ENCODE data around the gene SPTLC2.
A peak's percentile ranks its signal among the peaks of the same experiment; 100 is the strongest.
"Not testable (repeated sequence)": the region's sequence is repeated elsewhere in the genome, so short reads cannot be mapped to it uniquely, and the experiment has no call there.

SPTLC2 gene

DNA sequence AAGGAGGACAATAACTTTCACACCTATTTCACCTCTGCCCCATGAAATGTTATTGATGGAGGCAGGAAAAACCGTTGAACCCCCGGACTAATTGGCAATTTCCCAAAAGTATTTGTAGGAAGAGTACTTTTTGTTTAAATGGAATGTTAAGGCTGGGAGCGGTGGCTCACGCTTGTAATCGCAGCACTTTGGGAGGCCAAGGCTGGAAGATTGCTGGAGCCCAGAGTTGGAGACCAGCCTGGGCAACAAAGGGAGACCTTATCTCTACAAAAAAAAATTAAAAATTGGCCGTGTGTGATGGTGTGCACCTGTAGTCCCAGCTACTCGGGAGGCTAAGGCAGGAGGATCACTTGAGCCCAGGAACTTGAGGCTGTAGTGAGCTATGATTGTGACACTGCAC is 26.0 kb upstream of the SPTLC2 start:
- TF ChIP-seq, protein P1, sequence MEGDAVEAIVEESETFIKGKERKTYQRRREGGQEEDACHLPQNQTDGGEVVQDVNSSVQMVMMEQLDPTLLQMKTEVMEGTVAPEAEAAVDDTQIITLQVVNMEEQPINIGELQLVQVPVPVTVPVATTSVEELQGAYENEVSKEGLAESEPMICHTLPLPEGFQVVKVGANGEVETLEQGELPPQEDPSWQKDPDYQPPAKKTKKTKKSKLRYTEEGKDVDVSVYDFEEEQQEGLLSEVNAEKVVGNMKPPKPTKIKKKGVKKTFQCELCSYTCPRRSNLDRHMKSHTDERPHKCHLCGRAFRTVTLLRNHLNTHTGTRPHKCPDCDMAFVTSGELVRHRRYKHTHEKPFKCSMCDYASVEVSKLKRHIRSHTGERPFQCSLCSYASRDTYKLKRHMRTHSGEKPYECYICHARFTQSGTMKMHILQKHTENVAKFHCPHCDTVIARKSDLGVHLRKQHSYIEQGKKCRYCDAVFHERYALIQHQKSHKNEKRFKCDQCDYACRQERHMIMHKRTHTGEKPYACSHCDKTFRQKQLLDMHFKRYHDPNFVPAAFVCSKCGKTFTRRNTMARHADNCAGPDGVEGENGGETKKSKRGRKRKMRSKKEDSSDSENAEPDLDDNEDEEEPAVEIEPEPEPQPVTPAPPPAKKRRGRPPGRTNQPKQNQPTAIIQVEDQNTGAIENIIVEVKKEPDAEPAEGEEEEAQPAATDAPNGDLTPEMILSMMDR (IDR thresholded peaks at IDR 0.05; ENCODE audit: insufficient read depth, low read length, missing control alignments): no peak
- ChIA-PET POLR2A (no interaction called here), CTCF (no interaction called here)
- H3K4me3 ChIP-seq (ENCODE audit: low read depth, low read length): no peak overlapping the region
- no peak for DNase-seq (ENCODE audit: low read depth, low spot score)

DNA sequence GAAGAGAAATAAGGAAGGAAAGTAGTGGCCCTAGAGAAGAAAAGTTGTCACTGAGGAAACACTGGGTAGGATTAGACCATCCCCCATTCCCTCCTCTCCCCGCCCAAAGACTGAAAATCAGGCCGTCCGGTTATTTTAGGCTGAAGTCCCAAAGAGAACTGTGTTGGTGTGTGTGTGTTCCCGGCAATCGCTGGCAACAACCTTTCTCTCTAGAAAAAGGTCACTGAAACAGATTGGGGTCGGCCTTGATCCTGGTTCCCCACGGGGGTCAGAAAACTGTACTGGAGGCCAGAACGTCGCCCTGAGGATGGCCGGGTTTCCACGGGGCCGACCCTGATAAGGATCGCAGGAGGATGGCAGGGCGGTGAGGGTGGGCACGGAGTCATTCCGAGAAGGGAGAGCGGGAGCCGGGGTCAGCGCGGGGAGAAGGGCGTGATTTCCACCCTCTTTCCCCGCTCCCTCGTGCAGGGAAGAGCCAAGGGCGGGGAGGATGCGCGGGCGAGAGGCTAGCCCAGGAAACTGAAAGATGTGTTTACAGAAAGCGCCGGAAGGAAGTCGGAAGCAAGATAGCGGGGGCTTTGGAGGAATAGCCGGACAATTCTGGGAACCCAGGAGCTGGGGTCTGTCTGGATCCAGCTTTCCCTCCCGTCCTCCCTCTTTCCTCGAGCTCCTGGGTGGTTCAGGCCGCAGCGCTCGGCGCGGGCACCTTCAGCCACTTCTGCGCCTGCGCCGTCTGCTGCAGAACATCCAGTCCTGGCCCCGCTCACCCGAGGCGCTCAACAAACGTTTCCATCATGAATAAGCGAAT is 25.3 kb upstream of the SPTLC2 start:
- TF ChIP-seq, protein P1 (IDR thresholded peaks at IDR 0.05; ENCODE audit: insufficient read depth, low read length, missing control alignments): no peak
- CTCF ChIA-PET: no interaction called here
- POLR2A ChIA-PET: no interaction called here
- DNase-seq (ENCODE audit: low read depth, low spot score): no peak
- H3K4me3 ChIP-seq (ENCODE audit: low read depth, low read length): peak overlapping the region; percentile 46

DNA sequence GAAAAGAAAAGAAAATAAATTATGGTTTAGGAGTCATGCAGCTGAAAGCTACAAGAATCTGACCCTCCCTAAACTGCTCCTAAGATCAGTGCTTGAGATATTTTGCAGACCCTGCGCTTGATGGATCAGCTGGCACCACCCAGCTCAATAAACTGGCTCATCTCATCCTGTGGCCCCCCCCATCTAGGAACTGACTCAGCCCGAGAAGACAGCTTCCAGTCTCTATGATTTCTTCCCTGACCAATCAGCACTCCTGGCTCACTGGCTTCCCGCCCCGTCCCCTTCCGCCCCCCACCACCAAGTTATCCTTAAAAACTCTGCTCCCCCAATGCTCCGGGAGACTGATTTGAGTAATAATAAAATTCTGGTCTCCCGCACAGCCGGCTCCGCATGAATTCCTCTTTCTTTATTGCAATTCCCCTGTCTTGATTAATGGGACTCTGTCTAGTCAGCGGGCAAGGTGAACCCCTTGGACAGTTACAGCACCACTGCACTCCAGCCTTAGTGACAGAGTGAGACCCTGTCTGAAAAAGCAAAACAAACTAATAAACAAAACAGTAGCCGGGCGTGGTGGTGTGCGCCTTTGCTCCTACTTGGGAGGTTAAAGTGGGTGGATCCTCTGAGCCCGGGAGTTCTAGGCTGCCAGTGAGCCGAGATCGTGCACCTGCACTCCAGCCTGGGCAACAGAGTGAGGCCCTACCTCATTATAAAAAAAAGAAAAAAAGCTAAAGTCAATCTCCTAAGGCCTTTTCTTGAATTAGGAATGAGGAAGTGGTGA is 24.5 kb upstream of the SPTLC2 start:
- CTCF ChIA-PET: no interaction called here
- POLR2A ChIA-PET: interaction anchor here (0.6 to 0.7 kb wide), 2 partner anchors 38 to 119 kb away, joined by 4 to 6 read pairs; no protein-coding TSS in a partner anchor
- no peak for DNase-seq (ENCODE audit: low read depth, low spot score)
- TF ChIP-seq, protein P1 (IDR thresholded peaks at IDR 0.05; ENCODE audit: insufficient read depth, low read length, missing control alignments): no peak
- no peak overlapping the region for H3K4me3 ChIP-seq (ENCODE audit: low read depth, low read length)

DNA sequence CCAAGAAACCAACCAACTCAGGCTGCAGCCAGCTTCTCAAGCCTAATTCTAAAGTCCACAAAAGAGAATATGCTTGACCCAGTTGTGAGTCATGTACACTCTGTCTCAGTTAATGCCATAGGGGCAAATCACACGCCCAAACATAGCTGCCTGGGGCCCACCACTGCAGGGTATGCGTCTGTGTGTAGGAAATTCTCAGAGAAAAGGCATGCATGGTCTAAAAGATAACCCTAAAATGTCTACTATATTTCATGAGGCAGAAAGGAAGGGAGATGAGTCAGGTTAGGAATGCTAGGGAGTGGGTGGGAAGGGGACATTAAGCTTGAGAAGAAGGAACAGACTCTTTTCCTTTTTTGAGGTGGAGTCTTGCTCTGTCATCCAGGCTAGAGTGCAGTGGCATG is 22.3 kb upstream of the SPTLC2 start:
- no peak overlapping the region for H3K4me3 ChIP-seq (ENCODE audit: low read depth, low read length)
- CTCF ChIA-PET: interaction anchor here (0.6 to 2.5 kb wide), 5 partner anchors 14 to 88 kb away, joined by 3 to 13 read pairs (median 5); no protein-coding TSS in a partner anchor
- POLR2A ChIA-PET: interaction anchor here (0.9 to 1.3 kb wide), 2 partner anchors 26 to 46 kb away, joined by 4 to 5 read pairs; no protein-coding TSS in a partner anchor
- DNase-seq (ENCODE audit: low read depth, low spot score): peak; percentile 96
- TF ChIP-seq, protein P1 (IDR thresholded peaks at IDR 0.05; ENCODE audit: insufficient read depth, low read length, missing control alignments): no peak

DNA sequence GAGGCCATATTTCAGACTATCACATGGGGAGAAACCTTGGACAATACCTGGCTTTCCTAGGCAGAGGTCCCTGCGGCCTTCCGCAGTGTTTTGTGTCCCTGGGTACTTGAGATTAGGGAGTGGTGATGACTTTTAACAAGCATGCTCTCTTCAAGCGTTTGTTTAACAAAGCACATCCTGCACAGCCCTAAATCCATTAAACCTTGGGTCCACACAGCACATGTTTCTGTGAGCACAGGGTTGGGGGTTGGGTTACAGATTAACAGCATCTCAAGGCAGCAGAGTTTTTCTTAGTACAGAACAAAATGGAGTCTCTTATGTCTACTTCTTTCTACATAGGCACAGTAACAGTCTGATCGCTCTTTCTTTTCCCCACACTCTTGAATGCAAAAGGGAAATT is 19.4 kb upstream of the SPTLC2 start:
- DNase-seq (ENCODE audit: low read depth, low spot score); H3K4me3 ChIP-seq (ENCODE audit: low read depth, low read length); CTCF ChIA-PET; POLR2A ChIA-PET: not testable (repeated sequence)

DNA sequence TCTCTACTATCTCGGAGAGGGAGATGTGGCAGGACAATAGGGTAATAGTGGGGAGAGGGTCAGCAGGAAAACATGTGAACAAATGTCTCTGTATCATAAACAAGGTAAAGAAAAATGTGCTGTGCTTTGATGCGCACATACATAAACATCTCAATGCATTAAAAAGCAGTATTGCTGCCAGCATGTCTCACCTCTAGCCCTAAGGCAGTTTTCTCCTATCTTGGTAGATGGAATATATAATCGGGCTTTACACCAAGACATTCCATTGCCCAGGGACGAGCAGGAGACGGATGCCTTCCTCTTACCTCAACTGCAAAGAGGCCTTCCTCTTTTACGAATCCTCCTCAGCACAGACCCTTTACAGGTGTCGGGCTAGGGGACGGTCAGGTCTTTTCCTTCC is 19.0 kb upstream of the SPTLC2 start:
- CTCF ChIA-PET; H3K4me3 ChIP-seq (ENCODE audit: low read depth, low read length); POLR2A ChIA-PET; DNase-seq (ENCODE audit: low read depth, low spot score): not testable (repeated sequence)

DNA sequence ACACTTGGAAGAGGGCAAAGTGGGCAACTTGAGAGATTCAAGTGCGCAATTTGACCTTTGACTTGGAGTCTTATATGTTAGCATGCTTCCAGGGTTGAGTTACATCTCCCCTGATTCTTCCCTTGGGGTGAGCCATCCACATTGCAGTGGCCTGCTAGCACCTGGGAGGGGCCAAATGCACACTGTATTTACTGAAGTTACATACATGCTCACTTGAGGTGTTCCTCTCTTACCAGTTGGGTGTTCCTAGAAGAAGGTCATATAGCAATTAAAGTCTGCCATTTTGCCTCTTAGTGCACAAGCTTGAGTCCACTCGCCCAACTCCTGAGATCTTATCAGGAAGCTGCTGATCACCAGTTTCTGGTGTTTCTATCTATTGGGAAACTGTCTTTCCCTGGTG is 13.7 kb upstream of the SPTLC2 start:
- ChIA-PET CTCF (no interaction called here), POLR2A (no interaction called here)
- H3K4me3 ChIP-seq (ENCODE audit: low read depth, low read length): no peak overlapping the region
- no peak for DNase-seq (ENCODE audit: low read depth, low spot score)
- TF ChIP-seq, protein P1 (IDR thresholded peaks at IDR 0.05; ENCODE audit: insufficient read depth, low read length, missing control alignments): no peak

Measured in AG04449 (cell line).